ENCODE results near the gene INPP5D. TPM values are rescaled to one million over a fixed set of nuclear protein-coding genes. Genes with fewer than 3 reads are reported as not detected.

Gene INPP5D
- total RNA-seq, 2 donors from 2014 or later, result 0.66 to 3.0 TPM

DNA sequence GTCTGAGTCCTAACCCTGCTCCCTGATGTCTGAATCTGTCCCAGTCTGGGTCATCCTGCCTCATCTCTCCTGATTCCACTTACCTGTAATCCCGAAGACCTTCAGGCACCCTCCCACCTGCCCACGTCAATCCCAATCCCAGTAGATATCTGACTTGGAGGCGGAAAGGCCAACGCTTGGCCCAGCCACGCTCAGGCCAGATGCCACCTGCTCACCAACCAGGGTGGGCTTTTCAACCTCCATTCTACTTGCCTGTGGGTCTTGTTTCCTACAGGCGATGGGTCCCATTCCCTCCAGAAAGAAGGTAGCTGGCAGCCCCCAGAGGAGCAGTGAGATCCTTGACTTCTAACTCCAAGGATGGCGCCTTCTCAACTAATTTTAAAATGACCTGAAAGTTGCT is 59.7 kb downstream of the INPP5D start:
- Histone ChIP-seq H3K9ac (ENCODE audit: extremely low read depth, low read length, poor library complexity, severe bottlenecking) (no peak overlapping the region), H3K4me1 (ENCODE audit: control insufficient read depth, insufficient read depth, low read length) (no peaks in the 10 kb centered on the region), H3K27ac (ENCODE audit: low read depth, low read length) (no peak overlapping the region), H3K4me3 (ENCODE audit: low read length) (no peak overlapping the region), H3K36me3 (ENCODE audit: control insufficient read depth, insufficient read depth, low read length) (no peaks in the 10 kb centered on the region), H3K27me3 (ENCODE audit: control insufficient read depth, insufficient read depth, low read length, poor library complexity, severe bottlenecking) (no peaks in the 10 kb centered on the region), H3K9me3 (ENCODE audit: control insufficient read depth, low read length) (no peaks in the 10 kb centered on the region)
- Mint-ChIP-seq H3K4me1 (peaks cover 17% of the 10 kb centered on the region), H3K36me3 (ENCODE audit: low read depth) (no peaks in the 10 kb centered on the region), H3K27ac (no peak overlapping the region), H3K9me3 (no peaks in the 10 kb centered on the region), H3K27me3 (ENCODE audit: insufficient read depth) (peaks cover 4% of the 10 kb centered on the region), H3K4me3 (no peak overlapping the region)
- no peak for DNase-seq
- WGBS, 2 experiments (ENCODE audit: insufficient coverage in 1 of 2, insufficient read length in 1 of 2), result 96 to 100% methylated on average over 3 to 7 of the region's 7 CpGs
- TF ChIP-seq, protein P1, sequence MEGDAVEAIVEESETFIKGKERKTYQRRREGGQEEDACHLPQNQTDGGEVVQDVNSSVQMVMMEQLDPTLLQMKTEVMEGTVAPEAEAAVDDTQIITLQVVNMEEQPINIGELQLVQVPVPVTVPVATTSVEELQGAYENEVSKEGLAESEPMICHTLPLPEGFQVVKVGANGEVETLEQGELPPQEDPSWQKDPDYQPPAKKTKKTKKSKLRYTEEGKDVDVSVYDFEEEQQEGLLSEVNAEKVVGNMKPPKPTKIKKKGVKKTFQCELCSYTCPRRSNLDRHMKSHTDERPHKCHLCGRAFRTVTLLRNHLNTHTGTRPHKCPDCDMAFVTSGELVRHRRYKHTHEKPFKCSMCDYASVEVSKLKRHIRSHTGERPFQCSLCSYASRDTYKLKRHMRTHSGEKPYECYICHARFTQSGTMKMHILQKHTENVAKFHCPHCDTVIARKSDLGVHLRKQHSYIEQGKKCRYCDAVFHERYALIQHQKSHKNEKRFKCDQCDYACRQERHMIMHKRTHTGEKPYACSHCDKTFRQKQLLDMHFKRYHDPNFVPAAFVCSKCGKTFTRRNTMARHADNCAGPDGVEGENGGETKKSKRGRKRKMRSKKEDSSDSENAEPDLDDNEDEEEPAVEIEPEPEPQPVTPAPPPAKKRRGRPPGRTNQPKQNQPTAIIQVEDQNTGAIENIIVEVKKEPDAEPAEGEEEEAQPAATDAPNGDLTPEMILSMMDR (conservative IDR thresholded peaks at IDR 0.05), result no peak

DNA sequence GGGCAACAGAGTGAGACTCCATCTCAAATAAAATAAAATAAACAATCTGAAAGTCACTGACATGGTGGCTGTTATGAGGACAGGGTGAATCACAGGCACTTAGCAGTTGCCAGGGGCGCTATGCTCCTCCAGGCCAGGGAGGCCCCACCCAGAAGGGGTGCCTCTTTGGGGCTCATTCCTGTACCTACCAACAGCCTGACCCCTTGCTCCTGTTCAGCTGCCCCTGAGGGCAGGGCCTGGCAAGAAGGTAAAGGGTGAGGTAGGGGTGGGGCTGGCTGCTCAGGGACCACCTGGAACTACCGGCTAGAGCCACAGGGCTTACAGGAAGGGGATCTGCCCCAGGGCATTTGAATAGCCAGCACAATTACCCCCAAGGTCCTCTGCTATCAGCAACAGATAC is 60.3 kb downstream of the INPP5D start:
- Histone ChIP-seq H3K27me3 (ENCODE audit: control insufficient read depth, insufficient read depth, low read length, poor library complexity, severe bottlenecking) (no peaks in the 10 kb centered on the region), H3K27ac (ENCODE audit: low read depth, low read length) (no peak overlapping the region)
- no peak overlapping the region for H3K4me3 Mint-ChIP-seq

DNA sequence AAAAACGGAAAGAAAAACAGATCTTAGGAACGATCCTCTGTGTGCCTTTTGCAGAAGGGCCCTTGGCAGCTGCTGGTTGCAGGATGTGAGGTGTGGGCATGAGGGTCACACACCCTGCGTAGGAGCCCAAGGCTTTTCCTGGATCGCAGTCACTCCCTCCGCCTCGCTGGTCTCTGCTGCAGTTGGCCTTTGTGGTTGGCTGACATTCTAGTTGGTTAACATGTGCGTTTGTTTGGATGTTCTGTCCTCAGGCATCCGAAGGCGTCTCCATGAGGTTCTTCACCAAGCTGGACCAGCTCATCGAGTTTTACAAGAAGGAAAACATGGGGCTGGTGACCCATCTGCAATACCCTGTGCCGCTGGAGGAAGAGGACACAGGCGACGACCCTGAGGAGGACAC is 61.7 kb downstream of the INPP5D start:
- no peak overlapping the region for H3K27ac Mint-ChIP-seq
- H3K9me3 Mint-ChIP-seq, result no peaks in the 10 kb centered on the region
- Histone ChIP-seq H3K4me3 (ENCODE audit: low read length) (no peak overlapping the region), H3K4me1 (ENCODE audit: control insufficient read depth, insufficient read depth, low read length) (no peaks in the 10 kb centered on the region), H3K36me3 (ENCODE audit: control insufficient read depth, insufficient read depth, low read length) (no peaks in the 10 kb centered on the region), H3K27me3 (ENCODE audit: control insufficient read depth, insufficient read depth, low read length, poor library complexity, severe bottlenecking) (no peaks in the 10 kb centered on the region), H3K27ac (ENCODE audit: low read depth, low read length) (no peak overlapping the region), H3K9ac (ENCODE audit: extremely low read depth, low read length, poor library complexity, severe bottlenecking) (no peak overlapping the region), H3K9me3 (ENCODE audit: control insufficient read depth, low read length) (no peaks in the 10 kb centered on the region)
- 88% methylated on average over 11 to 13 of the region's 13 CpGs for WGBS, 2 experiments (ENCODE audit: insufficient coverage in 1 of 2, insufficient read length in 1 of 2)
- peaks cover 7% of the 10 kb centered on the region for H3K4me1 Mint-ChIP-seq
- H3K27me3 Mint-ChIP-seq (ENCODE audit: insufficient read depth), result peaks cover 4% of the 10 kb centered on the region
- H3K36me3 Mint-ChIP-seq (ENCODE audit: low read depth), result no peaks in the 10 kb centered on the region
- no peak for DNase-seq
- TF ChIP-seq, protein P1 (conservative IDR thresholded peaks at IDR 0.05), result no peak
- H3K4me3 Mint-ChIP-seq, result no peak overlapping the region

More for the DNA sequence above, 60.3 kb downstream of the INPP5D start:
- no peaks in the 10 kb centered on the region for H3K4me1 ChIP-seq (ENCODE audit: control insufficient read depth, insufficient read depth, low read length)
- no peaks in the 10 kb centered on the region for H3K9me3 ChIP-seq (ENCODE audit: control insufficient read depth, low read length)
- H3K36me3 ChIP-seq (ENCODE audit: control insufficient read depth, insufficient read depth, low read length), result no peaks in the 10 kb centered on the region
- Mint-ChIP-seq H3K36me3 (ENCODE audit: low read depth) (no peaks in the 10 kb centered on the region), H3K27me3 (ENCODE audit: insufficient read depth) (peaks cover 4% of the 10 kb centered on the region), H3K9me3 (no peaks in the 10 kb centered on the region), H3K4me1 (peaks cover 11% of the 10 kb centered on the region), H3K27ac (no peak overlapping the region)
- TF ChIP-seq, protein P1 (conservative IDR thresholded peaks at IDR 0.05), result no peak
- 83 to 92% methylated on average over 1 to 2 of the region's 2 CpGs for WGBS, 2 experiments (ENCODE audit: insufficient coverage in 1 of 2, insufficient read length in 1 of 2)
- H3K4me3 ChIP-seq (ENCODE audit: low read length), result no peak overlapping the region
- no peak for DNase-seq
- H3K9ac ChIP-seq (ENCODE audit: extremely low read depth, low read length, poor library complexity, severe bottlenecking), result no peak overlapping the region
